GM12878 (cell line): ENCODE data around the gene ZNF726. TPM values are rescaled to one million over a fixed set of nuclear protein-coding genes. Genes with fewer than 3 reads are reported as not detected.

Experiments used
- ATAC-seq: fragments of 200-7000 bp; cut with Tn5 transposase; 3 replicates; pipeline ENCODE4 v1.9.1; 2020; ENCODE audit warnings: mild to moderate bottlenecking, moderate library complexity
- BruUV-seq: library from RNA; stranded (reverse); fragments of 400-500 nt; replicated peaks from 2 replicates; lab custom pipeline; 2021; lab: Mats Ljungman, UMichigan
- CTCF ChIA-PET: fragments of 300-600 bp; sonication (Branson Sonifier 250); formaldehyde crosslinking; extraction: SDS; loops from one replicate; lab custom pipeline; 2021; ENCODE audit warnings: inconsistent platforms; lab: Yijun Ruan, JAX
- POLR2A ChIA-PET: fragments of 350-600 bp; formaldehyde crosslinking; extraction: SDS; loops from one replicate; lab custom pipeline; 2021; ENCODE audit warnings: inconsistent platforms; lab: Charles Lee
- RAD21 ChIA-PET: fragments of 300-600 bp; sonication (Branson Sonifier 250); formaldehyde crosslinking; loops from one replicate; lab custom pipeline; 2023; ENCODE audit warnings: antibody characterized with exemption; ENCODE audit not compliant: unreplicated experiment; lab: Charles Lee
- SMC1A ChIA-PET: fragments of 300-600 bp; sonication (Branson Sonifier 250); formaldehyde crosslinking; loops from one replicate; lab custom pipeline; 2023; ENCODE audit not compliant: unreplicated experiment, uncharacterized antibody; lab: Charles Lee
- DNase-seq: peaks from one replicate; pipeline ENCODE4 v3.0.0-alpha.2; 2011; ENCODE audit warnings: low read depth, low spot score
- FAIRE-seq: peaks from 3 replicates; lab custom pipeline; 2011; peaks lifted over from hg19 to GRCh38; lab: Jason Lieb, UNC
- H2AFZ ChIP-seq: 2 replicates; pipeline ENCODE4 v1.6.0; 2011; ENCODE audit warnings: low read depth, low read length, control low read depth; ENCODE audit not compliant: control insufficient read depth
- H3K27ac ChIP-seq: 2 replicates; pipeline ENCODE4 v1.5.1; 2011; ENCODE audit warnings: control low read depth; ENCODE audit not compliant: control insufficient read depth, insufficient read depth
- H3K27me3 ChIP-seq, 2 experiments: replicated peaks in 1 of 2; 2 replicates each; pipeline versions ENCODE4 v1.6.0 to v1.6.1; 2011; ENCODE audit warnings: low read length in 1 of 2; ENCODE audit not compliant: control insufficient read depth in 2 of 2, insufficient read depth in 2 of 2
- H3K36me3 ChIP-seq, 2 experiments: 2 replicates each; pipeline ENCODE4 v1.5.1; 2011; ENCODE audit warnings: low read length in 1 of 2; ENCODE audit not compliant: control insufficient read depth in 2 of 2, insufficient read depth in 2 of 2
- H3K4me1 ChIP-seq: 2 replicates; pipeline ENCODE4 v1.6.1; 2011; ENCODE audit warnings: mild to moderate bottlenecking, low read length, moderate library complexity, mixed read lengths; ENCODE audit not compliant: control insufficient read depth, insufficient read depth
- H3K4me2 ChIP-seq: 2 replicates; pipeline ENCODE4 v1.6.0; 2011; ENCODE audit warnings: control low read depth; ENCODE audit not compliant: control insufficient read depth, insufficient read depth
- H3K4me3 ChIP-seq: fragments of 200-600 bp; sonication (generic); 2 replicates; pipeline ENCODE4 v1.5.1; 2016
- H3K79me2 ChIP-seq: 2 replicates; pipeline ENCODE4 v1.6.0; 2011; ENCODE audit warnings: low read length; ENCODE audit not compliant: control insufficient read depth, insufficient read depth
- H3K9ac ChIP-seq: 2 replicates; pipeline ENCODE4 v1.8.0; 2011; ENCODE audit warnings: low read length, control low read depth, mixed read lengths; ENCODE audit not compliant: control insufficient read depth, insufficient read depth
- H3K9me3 ChIP-seq: replicated peaks from 3 replicates; pipeline ENCODE4 v1.5.1; 2011; ENCODE audit warnings: mild to moderate bottlenecking, low read length; ENCODE audit not compliant: control insufficient read depth, insufficient read depth
- H4K20me1 ChIP-seq: 2 replicates; pipeline ENCODE4 v1.6.0; 2011; ENCODE audit not compliant: control insufficient read depth, insufficient read depth
- BACH1 ChIP-seq: fragments of 450-650 bp; IDR thresholded peaks from 2 replicates; pipeline ENCODE4 v1.6.1; 2017; ENCODE audit warnings: mild to moderate bottlenecking, borderline replicate concordance
- CBX5 ChIP-seq: sonication (generic); IDR thresholded peaks from 2 replicates; pipeline ENCODE4 v1.6.1; 2016; ENCODE audit warnings: low read depth, moderate library complexity, mild to moderate bottlenecking, inconsistent platforms
- CHD2 ChIP-seq: IDR thresholded peaks from 2 replicates; pipeline ENCODE4 v1.6.1; 2011; ENCODE audit warnings: low read depth, low read length, improper control_type of control experiment, borderline replicate concordance
- HSF1 ChIP-seq: fragments of 150-350 bp; IDR thresholded peaks from 2 replicates; pipeline ENCODE4 v1.6.1; 2014; ENCODE audit warnings: mild to moderate bottlenecking, low read depth, low read length
- JUNB ChIP-seq: IDR thresholded peaks from 2 replicates; pipeline ENCODE4 v1.6.1; 2016; ENCODE audit warnings: antibody characterized with exemption, mild to moderate bottlenecking
- KDM1A ChIP-seq: fragments of 200-600 bp; sonication (generic); IDR thresholded peaks from 2 replicates; pipeline ENCODE4 v1.6.1; 2016; ENCODE audit warnings: borderline replicate concordance
- MTA3 ChIP-seq: IDR thresholded peaks from 2 replicates; pipeline ENCODE4 v1.6.1; 2012; ENCODE audit warnings: low read length, inconsistent platforms, borderline replicate concordance
- MYC ChIP-seq: IDR thresholded peaks from 2 replicates; pipeline ENCODE4 v1.6.1; 2011; ENCODE audit warnings: mild to moderate bottlenecking, low read length, moderate library complexity, inconsistent platforms; ENCODE audit not compliant: insufficient read depth, insufficient replicate concordance, insufficient read length, severe bottlenecking
- NFXL1 ChIP-seq: fragments of 450-650 bp; IDR thresholded peaks from 2 replicates; pipeline ENCODE4 v1.6.1; 2017; ENCODE audit warnings: antibody characterized with exemption, mild to moderate bottlenecking, borderline replicate concordance
- RUNX3 ChIP-seq: IDR thresholded peaks from 2 replicates; pipeline ENCODE4 v1.6.1; 2012; ENCODE audit warnings: low read length, inconsistent platforms
- SIX5 ChIP-seq: IDR thresholded peaks from 2 replicates; pipeline ENCODE4 v1.6.1; 2011; ENCODE audit warnings: mild to moderate bottlenecking, low read depth, low read length, moderate library complexity; ENCODE audit not compliant: severe bottlenecking
- SREBF1 ChIP-seq: IDR thresholded peaks from 2 replicates; pipeline ENCODE4 v1.6.1; 2012; ENCODE audit warnings: mild to moderate bottlenecking, low read length
- SREBF2 ChIP-seq: IDR thresholded peaks from 2 replicates; pipeline ENCODE4 v1.6.1; 2012; ENCODE audit warnings: mild to moderate bottlenecking, low read length
- WRNIP1 ChIP-seq: IDR thresholded peaks from 2 replicates; pipeline ENCODE4 v1.6.1; 2011; ENCODE audit warnings: low read depth, low read length, improper control_type of control experiment, borderline replicate concordance
- ZNF217 ChIP-seq: fragments of 450-650 bp; IDR thresholded peaks from 2 replicates; pipeline ENCODE4 v1.6.1; 2017; ENCODE audit warnings: antibody characterized with exemption, mild to moderate bottlenecking
- WGBS: methylation state at CpG from one replicate; pipeline ENCODE4 v1.1.6; 2016; ENCODE audit warnings: low lambda C conversion rate; ENCODE audit not compliant: insufficient replicate concordance, insufficient coverage; ENCODE audit errors: missing lambda C conversion rate; 5-methylcytosine and 5-hydroxymethylcytosine counted together
- in situ Hi-C: fragments of 300-500 bp; cut with MboI; formaldehyde crosslinking; loops from 9 replicates; pipeline ENCODE4 v1.14.3; 2018; ENCODE audit warnings: mixed read lengths
- intact Hi-C: fragments of 100-400 bp; cut with micrococcal nuclease; formaldehyde crosslinking; loops from one replicate; pipeline ENCODE4 v1.14.2; 2022; ENCODE audit not compliant: unreplicated experiment
- polyA plus RNA-seq, 11 experiments: library from polyadenylated mRNA; depleted of rRNA in 4 of 11; unstranded in 6 of 11; stranded (reverse) in 5 of 11; fragments of >200 nt; fragmentation: Nextera tagmentation in 4 of 11; fragmentation: Illumina TruSeq in 1 of 11; extraction: Ambion mirVana in 4 of 11; extraction: Trizol in 1 of 11; gene quantifications; 1 replicate in 1 of 11; 2 replicates in 10 of 11; pipeline versions ENCODE4 v1.2.1 to v1.2.3, GENCODE V29; 2011 to 2016; ENCODE audit warnings: inconsistent platforms in 2 of 11, missing spikeins in 2 of 11, low read depth in 1 of 11
- total RNA-seq, 4 experiments: library from RNA; depleted of rRNA in 3 of 4; stranded (reverse); fragments of >200 nt in 3 of 4; fragmentation: Illumina TruSeq in 1 of 4; extraction: Trizol in 1 of 4; gene quantifications; 2 replicates each; pipeline versions ENCODE4 v1.2.1 to v1.2.3, GENCODE V29; 2013 to 2021
- TF ChIP-seq, protein P1 (sequence below): fragments of 450-650 bp; IDR thresholded peaks from 2 replicates; pipeline ENCODE4 v1.6.1; 2016; ENCODE audit warnings: mild to moderate bottlenecking
- TF ChIP-seq, protein P2 (sequence below): fragments of 450-650 bp; IDR thresholded peaks from 2 replicates; pipeline ENCODE4 v1.6.1; 2017; ENCODE audit warnings: low read depth, mild to moderate bottlenecking, moderate library complexity
- TF ChIP-seq, protein P3 (sequence below): fragments of 450-650 bp; formaldehyde crosslinking; IDR thresholded peaks from 2 replicates; pipeline ENCODE4 v1.4.0; 2020; ENCODE audit warnings: mild to moderate bottlenecking, moderate library complexity

The ZNF726 gene
- total and polyA plus RNA-seq, 10 of the 15 experiments (the other 5 are each of a cell fraction or from before 2014, with no cell fraction given) = 0.69 to 2.3 (median 1.5) TPM

DNA sequence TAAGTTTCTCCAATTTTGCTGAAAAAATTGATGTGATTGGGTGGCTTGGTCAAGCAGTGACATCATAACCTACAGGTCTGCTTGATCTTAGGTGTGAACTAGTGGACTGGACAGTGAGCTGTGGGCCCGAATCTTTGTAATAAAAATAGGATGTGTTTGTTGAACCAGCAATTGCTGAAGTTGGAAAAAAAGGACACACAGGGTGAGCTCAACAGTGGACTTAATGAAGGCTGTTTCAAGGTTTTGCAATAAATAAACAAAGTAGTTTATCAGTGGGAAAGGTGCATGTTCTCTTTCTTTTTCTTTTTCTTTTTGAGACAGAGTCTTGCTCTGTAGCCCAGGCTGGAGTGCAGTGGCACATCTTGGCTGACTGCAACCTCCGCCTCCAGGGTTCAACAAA, 30.3 kb upstream of the ZNF726 start:
- 50% methylated on average over 2 of the region's 2 CpGs for WGBS
- H2AFZ ChIP-seq = no peak overlapping the region
- ChIA-PET SMC1A (no interaction called here), CTCF (no interaction called here), POLR2A (no interaction called here)
- intact Hi-C loops = no loop called here
- H3K27ac ChIP-seq = no peak overlapping the region
- DNase-seq (no peak), ATAC-seq (no peak)
- H3K4me1 ChIP-seq = no peaks in the 10 kb centered on the region
- H3K79me2 ChIP-seq = no peaks in the 10 kb centered on the region
- no peak overlapping the region for H3K9ac ChIP-seq
- no peak for TF ChIP-seq SREBF1
- TF ChIP-seq, protein P1, sequence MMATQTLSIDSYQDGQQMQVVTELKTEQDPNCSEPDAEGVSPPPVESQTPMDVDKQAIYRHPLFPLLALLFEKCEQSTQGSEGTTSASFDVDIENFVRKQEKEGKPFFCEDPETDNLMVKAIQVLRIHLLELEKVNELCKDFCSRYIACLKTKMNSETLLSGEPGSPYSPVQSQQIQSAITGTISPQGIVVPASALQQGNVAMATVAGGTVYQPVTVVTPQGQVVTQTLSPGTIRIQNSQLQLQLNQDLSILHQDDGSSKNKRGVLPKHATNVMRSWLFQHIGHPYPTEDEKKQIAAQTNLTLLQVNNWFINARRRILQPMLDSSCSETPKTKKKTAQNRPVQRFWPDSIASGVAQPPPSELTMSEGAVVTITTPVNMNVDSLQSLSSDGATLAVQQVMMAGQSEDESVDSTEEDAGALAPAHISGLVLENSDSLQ = no peak
- no peak for TF ChIP-seq SREBF2
- TF ChIP-seq RUNX3 = no peak
- no peak for TF ChIP-seq KDM1A
- TF ChIP-seq JUNB = no peak
- no peak for TF ChIP-seq HSF1
- TF ChIP-seq CBX5 = no peak
- TF ChIP-seq, protein P2, sequence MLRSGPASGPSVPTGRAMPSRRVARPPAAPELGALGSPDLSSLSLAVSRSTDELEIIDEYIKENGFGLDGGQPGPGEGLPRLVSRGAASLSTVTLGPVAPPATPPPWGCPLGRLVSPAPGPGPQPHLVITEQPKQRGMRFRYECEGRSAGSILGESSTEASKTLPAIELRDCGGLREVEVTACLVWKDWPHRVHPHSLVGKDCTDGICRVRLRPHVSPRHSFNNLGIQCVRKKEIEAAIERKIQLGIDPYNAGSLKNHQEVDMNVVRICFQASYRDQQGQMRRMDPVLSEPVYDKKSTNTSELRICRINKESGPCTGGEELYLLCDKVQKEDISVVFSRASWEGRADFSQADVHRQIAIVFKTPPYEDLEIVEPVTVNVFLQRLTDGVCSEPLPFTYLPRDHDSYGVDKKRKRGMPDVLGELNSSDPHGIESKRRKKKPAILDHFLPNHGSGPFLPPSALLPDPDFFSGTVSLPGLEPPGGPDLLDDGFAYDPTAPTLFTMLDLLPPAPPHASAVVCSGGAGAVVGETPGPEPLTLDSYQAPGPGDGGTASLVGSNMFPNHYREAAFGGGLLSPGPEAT = no peak
- TF ChIP-seq, protein P3, sequence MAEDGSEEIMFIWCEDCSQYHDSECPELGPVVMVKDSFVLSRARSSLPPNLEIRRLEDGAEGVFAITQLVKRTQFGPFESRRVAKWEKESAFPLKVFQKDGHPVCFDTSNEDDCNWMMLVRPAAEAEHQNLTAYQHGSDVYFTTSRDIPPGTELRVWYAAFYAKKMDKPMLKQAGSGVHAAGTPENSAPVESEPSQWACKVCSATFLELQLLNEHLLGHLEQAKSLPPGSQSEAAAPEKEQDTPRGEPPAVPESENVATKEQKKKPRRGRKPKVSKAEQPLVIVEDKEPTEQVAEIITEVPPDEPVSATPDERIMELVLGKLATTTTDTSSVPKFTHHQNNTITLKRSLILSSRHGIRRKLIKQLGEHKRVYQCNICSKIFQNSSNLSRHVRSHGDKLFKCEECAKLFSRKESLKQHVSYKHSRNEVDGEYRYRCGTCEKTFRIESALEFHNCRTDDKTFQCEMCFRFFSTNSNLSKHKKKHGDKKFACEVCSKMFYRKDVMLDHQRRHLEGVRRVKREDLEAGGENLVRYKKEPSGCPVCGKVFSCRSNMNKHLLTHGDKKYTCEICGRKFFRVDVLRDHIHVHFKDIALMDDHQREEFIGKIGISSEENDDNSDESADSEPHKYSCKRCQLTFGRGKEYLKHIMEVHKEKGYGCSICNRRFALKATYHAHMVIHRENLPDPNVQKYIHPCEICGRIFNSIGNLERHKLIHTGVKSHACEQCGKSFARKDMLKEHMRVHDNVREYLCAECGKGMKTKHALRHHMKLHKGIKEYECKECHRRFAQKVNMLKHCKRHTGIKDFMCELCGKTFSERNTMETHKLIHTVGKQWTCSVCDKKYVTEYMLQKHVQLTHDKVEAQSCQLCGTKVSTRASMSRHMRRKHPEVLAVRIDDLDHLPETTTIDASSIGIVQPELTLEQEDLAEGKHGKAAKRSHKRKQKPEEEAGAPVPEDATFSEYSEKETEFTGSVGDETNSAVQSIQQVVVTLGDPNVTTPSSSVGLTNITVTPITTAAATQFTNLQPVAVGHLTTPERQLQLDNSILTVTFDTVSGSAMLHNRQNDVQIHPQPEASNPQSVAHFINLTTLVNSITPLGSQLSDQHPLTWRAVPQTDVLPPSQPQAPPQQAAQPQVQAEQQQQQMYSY (CRISPR knock-in tag) = no peak
- TF ChIP-seq MTA3 = no peak
- no peak for TF ChIP-seq SIX5
- no peak for TF ChIP-seq WRNIP1
- no peak for TF ChIP-seq ZNF217
- no peak for TF ChIP-seq NFXL1
- no peak for TF ChIP-seq CHD2
- TF ChIP-seq MYC = no peak
- TF ChIP-seq BACH1 = no peak
- TF ChIP-seq, all 136 proteins: peak for 0
- Histone ChIP-seq H3K9me3 (no peaks in the 10 kb centered on the region; the same call in 2 of the 3 replicates), H3K36me3 (no peaks in the 10 kb centered on the region), H4K20me1 (no peaks in the 10 kb centered on the region), H3K4me2 (no peak overlapping the region), H3K4me3 (no peak overlapping the region), H3K27me3 (no peaks in the 10 kb centered on the region)
- no TSS peak for BruUV-seq
- in situ Hi-C loops = no loop called here
- RAD21 ChIA-PET = no interaction called here
- no peak for FAIRE-seq
